ENCODE measurements around the gene SIL1. TPM values are rescaled to one million over a fixed set of nuclear protein-coding genes. Genes with fewer than 3 reads are reported as not detected.
A peak's percentile ranks its signal among the peaks of the same experiment; 100 is the strongest.
"Not testable (repeated sequence)": the region's sequence is repeated elsewhere in the genome, so short reads cannot be mapped to it uniquely, and the experiment has no call there.

SIL1 gene
- polyA plus RNA-seq, 3 donors, result 51.6 to 53.7 (median 53.2) TPM

DNA sequence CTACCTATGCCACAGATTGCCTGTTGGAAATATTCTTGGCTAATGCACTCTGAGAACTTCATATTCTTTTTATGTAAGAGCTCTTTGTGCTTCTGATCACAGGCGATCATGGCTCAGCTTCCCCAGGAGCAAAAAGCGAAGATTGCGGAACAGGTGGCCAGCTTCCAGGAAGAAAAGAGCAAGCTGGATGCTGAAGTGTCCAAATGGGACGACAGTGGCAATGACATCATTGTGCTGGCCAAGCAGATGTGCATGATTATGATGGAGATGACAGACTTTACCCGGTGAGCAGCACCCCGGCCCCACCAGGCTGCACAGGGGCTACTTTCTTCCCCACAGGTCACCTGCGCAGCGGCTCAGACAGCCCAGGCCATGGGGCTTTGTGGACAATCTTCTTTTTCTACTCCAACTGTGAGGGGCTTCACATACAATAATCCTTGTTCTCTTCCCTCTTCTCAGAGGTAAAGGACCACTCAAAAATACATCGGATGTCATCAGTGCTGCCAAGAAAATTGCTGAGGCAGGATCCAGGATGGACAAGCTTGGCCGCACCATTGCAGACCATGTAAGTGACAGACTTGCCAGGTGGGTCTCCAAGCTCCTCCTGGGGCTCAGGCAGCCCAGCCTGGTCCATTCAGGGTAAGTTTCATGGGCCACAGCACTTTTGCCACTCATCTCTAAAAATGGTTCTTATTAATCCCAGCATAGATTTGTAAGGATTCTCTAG, 267.6 kb downstream of the SIL1 start:
- no peak for DNase-seq (ENCODE audit: extremely low read depth in 1 of 11, low read depth in 9 of 11, low spot score in 4 of 11)

DNA sequence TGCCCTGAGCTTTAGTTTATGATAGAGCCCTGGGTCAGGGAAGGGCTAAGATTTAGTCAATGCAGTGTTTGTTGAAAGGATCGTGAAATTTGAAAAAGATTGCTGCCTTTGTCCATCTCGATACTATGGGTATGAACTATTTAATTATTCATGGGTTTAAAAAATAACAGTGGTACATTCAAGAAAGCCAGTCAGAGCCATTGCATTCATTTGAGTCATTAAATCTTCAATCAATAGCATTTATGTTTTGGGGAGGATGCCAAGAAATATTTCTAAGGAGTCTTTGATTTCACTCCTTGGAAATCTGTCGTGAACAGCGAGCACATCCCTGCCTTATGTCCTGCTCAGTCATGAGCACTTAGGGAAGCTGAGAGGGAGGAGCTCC, 268.6 kb downstream of the SIL1 start:
- no peak for DNase-seq (ENCODE audit: extremely low read depth in 1 of 11, low read depth in 9 of 11, low spot score in 4 of 11)

GRCh38 chr5:138927979-138928378, 270.2 kb downstream of the SIL1 start:
- DNase-seq (ENCODE audit: extremely low read depth in 1 of 11, low read depth in 9 of 11, low spot score in 4 of 11), result peak in 2 of 11 donors; percentile 27 to 39

DNA sequence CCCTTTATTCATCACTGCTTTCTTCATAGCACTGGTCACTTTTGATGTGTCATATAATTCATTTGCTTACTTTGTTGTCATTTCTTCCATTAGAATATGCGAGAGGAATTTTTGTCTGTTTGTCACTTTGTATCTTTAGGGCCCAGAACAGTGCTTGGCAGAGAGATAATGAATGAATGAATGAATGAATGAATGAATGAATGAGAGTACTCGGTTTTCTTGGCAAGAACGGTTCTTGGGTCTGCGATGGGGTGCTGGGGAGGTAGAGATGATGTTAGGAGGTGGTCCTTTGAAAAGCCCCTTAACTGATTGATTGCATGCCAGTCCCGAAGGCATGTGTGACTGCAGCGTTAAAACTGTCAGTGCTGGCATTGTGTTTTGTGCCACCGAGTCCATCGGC, 270.6 kb downstream of the SIL1 start:
- DNase-seq (ENCODE audit: extremely low read depth in 1 of 11, low read depth in 9 of 11, low spot score in 4 of 11), result no peak

- no peak for DNase-seq (ENCODE audit: extremely low read depth in 1 of 11, low read depth in 9 of 11, low spot score in 4 of 11)
These were observed 271.3 kb downstream of the SIL1 start for GRCh38 chr5:138926688-138927448.

DNA sequence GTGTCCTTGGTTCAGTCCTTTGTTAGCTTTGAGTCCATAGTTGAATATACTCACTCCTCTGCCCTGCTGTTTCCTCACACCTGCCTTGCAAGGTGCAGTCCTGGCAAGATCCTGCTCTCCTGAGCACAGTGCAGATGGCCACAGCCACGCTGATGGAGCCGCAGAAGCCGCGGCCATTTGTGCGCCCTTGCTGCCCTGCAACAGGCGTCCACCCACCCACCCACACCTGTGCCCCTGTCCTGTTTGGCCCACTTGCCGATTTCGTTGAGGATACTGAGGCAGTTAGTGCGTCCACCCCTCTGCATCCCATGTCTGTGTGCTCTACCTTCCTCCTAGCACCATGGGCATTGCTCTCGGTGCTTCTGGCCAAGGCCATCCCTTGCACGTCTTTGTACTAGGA, 271.9 kb downstream of the SIL1 start:
- no peak for DNase-seq (ENCODE audit: extremely low read depth in 1 of 11, low read depth in 9 of 11, low spot score in 4 of 11)

- DNase-seq (ENCODE audit: extremely low read depth in 1 of 11, low read depth in 9 of 11, low spot score in 4 of 11), result no peak
These were observed 273.0 kb downstream of the SIL1 start for GRCh38 chr5:138925090-138925635.

DNA sequence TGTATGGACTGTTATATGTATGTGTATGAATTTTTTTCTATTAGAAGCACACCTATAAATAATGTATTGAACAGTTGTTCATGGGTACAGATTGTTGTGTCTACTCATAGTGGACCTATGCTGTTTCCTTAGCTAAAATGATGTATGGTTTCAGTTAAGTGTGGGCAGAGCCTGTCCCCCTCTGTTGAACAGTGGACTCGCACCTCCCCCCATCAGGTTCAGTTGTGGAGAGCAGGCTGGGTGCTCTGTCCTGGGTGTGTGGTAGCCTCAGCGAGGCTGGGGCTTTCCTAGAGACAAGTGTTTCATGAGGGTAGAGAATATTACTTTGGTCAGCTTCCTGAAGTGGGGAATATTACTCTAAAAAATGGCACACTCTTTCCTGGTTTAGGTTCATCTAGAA, 275.7 kb downstream of the SIL1 start:
- DNase-seq (ENCODE audit: extremely low read depth in 1 of 11, low read depth in 9 of 11, low spot score in 4 of 11), result no peak

DNA sequence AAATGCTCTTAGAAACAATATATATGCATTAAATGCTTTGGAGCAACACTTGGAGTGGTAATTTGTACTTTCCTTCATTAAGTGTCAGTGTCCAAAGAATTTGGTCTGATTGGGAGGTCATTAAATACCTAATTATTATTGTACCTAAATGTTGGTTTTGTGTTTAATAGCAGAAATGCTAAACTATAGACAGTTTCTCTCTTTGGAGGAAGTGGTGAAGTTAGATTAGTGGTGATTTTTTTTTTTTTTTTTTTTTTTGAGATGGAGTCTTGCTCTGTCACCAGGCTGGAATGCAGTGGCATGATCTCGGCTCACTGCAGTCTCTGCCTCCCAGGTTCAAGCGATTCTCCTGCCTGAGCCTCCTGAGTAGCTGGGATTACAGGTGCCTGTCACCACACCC, 276.8 kb downstream of the SIL1 start:
- DNase-seq (ENCODE audit: extremely low read depth in 1 of 11, low read depth in 9 of 11, low spot score in 4 of 11), result not testable (repeated sequence)

GRCh38 chr5:138920181-138920580, 278.0 kb downstream of the SIL1 start:
- no peak for DNase-seq (ENCODE audit: extremely low read depth in 1 of 11, low read depth in 9 of 11, low spot score in 4 of 11)

DNA sequence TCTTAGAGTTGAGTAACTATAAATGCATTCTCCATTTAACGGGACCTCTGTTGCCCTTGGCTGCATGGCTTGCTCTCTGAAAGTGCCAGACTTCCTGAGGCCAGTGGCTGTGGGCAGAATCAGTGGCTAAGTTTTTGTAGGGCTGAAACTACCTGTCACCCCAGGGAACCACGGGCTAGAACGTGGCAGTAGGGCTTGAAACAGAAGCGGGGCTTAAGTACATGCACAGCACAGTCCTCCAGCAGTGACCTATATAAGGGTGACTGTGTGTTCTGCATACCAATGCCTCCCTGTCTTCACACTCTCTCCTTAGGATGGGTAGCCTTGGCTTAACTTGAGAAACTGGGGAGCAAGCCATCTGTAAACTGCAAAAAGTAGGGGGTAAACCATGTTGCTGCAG, 279.5 kb downstream of the SIL1 start:
- DNase-seq (ENCODE audit: extremely low read depth in 1 of 11, low read depth in 9 of 11, low spot score in 4 of 11), result no peak

DNA sequence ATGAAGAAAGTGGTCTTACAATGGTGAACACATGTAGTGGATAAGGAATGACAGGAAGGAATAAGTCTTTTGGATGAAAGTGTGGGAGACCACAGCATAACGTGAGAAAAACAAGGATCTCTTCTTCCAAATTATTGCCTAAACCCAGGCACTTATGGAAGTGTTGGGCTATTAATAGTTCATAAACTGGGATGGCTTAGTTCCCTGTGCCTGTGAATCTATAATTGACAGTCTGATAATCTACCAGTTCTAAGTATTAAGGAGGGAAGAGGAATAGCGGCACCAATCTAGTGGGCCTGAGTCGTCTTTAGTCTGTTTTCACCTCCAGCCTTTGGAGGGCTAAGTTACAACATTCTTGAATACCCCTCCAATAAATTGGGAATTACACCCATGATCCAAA, 283.8 kb downstream of the SIL1 start:
- DNase-seq (ENCODE audit: extremely low read depth in 1 of 11, low read depth in 9 of 11, low spot score in 4 of 11), result no peak

DNA sequence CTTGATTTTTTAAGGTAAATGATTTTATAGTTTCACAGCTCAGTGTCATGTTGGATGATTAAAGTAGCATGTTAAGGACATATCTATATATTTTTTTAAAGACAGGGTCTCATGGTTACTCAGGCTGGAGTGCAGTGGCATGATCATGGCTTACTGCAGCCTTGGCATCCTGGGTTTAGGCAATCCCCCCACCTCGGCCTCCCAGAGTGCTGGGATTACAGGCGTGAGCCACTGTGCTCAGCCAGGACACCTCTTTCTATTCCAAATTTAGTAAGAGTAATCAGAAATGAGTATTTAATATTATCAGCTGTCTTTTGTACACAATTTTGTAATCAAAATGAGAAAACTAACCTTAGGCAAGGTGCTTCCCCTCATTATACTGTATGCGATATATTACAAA, 284.4 kb downstream of the SIL1 start:
- no peak for DNase-seq (ENCODE audit: extremely low read depth in 1 of 11, low read depth in 9 of 11, low spot score in 4 of 11)

- DNase-seq (ENCODE audit: extremely low read depth in 1 of 11, low read depth in 9 of 11, low spot score in 4 of 11), result no peak
These were observed 286.1 kb downstream of the SIL1 start for GRCh38 chr5:138912093-138912492.

DNA sequence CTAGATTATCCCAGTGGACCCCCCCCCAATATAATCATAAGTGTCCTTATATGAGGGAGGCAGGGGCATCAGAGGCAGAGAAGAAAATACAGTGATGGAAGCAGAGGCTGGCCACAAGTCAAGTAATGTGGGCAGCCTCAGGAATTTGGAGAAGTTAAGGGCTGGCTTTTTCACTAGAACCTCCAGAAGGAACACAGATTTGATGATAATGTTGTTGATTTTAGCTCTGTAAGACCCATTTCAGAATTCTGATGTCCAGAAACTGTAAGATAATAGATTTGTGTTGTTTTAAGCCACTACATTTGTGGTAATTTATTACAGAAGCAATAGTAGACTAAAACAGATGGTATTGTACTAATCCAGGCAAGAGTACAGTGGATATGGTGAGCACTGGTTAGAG, 286.7 kb downstream of the SIL1 start:
- DNase-seq (ENCODE audit: extremely low read depth in 1 of 11, low read depth in 9 of 11, low spot score in 4 of 11), result no peak

DNA sequence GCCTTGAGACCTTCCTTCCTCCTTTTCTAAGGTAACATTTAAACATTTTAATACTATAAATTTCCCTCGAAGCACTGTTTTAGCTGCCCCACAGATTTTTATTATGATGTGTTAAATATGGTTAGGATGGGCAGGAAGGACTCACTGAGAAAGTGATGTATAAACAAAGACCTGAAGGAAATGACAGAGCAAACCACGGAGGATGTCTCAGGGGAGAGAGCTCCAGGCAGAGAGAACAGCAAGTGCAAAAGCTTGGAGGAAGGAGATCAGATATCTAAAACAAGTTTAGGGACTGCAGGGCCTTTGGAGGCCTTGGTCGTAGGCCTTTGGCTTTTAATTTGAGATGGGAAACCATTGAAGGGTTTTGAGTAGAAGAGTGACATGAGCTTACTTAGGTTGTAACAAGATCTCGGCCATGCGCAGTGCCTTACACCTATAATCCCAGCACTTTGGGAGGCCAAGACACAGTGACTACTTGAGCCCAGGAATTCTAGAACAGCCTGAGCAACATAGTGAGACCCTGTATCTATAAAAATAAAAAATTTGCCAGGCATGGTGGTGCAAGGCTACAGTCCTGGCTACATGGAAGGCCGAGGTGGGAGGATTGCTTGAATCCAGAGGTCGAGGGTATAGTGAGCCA, 287.5 kb downstream of the SIL1 start:
- DNase-seq (ENCODE audit: extremely low read depth in 1 of 11, low read depth in 9 of 11, low spot score in 4 of 11), result no peak

- no peak for DNase-seq (ENCODE audit: extremely low read depth in 1 of 11, low read depth in 9 of 11, low spot score in 4 of 11)
These were observed 288.4 kb downstream of the SIL1 start for GRCh38 chr5:138909734-138910133.

DNA sequence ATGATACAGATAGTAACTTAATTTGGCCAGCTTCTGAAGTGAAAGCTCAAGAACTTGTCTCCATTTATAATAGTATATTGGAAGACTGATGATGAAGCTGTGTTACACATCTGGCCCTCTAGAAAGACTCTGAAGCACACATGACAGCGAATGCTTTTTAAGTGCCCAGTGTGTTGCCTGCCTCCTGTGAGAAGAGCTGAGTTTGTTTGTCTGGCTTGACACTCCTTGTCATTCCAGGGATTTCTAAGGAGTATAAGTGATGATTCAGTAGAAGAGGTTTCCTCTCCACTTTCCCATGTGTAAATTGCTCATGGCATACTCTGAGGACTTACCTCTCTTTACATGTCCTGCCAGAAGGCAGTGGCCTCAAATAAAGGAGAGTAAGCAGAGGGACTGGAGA, 292.6 kb downstream of the SIL1 start:
- no peak for DNase-seq (ENCODE audit: extremely low read depth in 1 of 11, low read depth in 9 of 11, low spot score in 4 of 11)

DNA sequence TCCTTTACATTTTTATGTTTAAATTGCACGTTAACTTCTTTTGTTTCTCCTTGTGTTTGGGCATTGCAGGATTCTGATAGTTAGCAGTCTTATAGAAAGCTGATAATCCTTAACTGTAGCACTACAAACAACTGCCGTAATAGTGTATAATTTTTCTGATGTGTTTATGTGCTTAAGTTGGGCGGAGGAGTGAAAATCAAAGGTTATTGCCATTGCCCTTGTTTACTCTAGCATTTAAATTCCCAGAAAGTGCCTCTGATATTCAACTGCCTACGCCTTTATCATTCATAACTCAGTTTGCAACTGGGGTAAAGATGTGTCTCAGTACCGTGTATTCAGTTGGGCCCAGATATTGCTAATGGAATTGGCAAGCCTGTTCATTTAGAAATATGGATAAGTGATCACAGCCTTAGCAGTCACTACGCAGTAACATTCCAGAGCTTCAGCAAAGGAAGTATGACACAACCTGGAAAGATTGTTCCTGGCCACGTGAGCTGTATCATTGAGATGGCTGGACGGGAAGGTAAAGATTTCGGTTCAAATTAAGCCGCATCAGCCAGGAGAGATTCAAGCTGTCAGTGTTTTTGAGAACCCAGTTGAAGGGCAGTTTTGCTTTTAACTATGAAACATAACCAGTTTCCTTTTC, 294.9 kb downstream of the SIL1 start:
- no peak for DNase-seq (ENCODE audit: extremely low read depth in 1 of 11, low read depth in 9 of 11, low spot score in 4 of 11)

DNA sequence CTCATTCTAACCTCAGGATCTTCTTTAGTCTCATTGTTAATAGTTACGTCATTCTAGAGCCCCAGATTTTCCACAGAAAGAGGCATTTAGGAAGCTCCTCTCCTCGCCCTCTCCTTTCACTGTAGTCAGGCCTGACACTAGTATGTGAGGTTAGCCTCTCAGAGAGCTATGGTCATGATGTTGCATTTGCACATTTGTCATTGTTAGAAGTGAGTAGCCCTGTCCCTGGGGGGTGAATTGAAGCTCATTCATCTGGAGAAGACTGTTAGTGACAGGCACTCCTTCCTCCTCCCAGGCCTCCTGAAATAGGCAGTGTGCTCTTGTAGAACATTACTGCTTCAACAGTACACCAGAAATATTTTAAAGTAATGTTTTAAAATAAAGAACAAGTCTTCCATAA, 296.5 kb downstream of the SIL1 start:
- DNase-seq (ENCODE audit: extremely low read depth in 1 of 11, low read depth in 9 of 11, low spot score in 4 of 11), result no peak
